DOHH2 (cell line): Measurements from ENCODE around the gene EHMT1.

Source experiments
- EZH2phosphoT487 ChIP-seq: fragments of 200-600 bp; sonication (generic); IDR thresholded peaks from 2 replicates; pipeline ENCODE4 v1.6.1; 2017; ENCODE audit warnings: borderline replicate concordance, mild to moderate bottlenecking, antibody characterized with exemption, low read length, moderate library complexity, mixed read lengths
- TF ChIP-seq, protein P1 (sequence below): fragments of 200-600 bp; sonication (generic); IDR thresholded peaks from one replicate; pipeline ENCODE4 v1.5.1; 2014; ENCODE audit warnings: antibody characterized with exemption, mild to moderate bottlenecking, low read depth, low read length; ENCODE audit not compliant: poor library complexity, severe bottlenecking

DNA sequence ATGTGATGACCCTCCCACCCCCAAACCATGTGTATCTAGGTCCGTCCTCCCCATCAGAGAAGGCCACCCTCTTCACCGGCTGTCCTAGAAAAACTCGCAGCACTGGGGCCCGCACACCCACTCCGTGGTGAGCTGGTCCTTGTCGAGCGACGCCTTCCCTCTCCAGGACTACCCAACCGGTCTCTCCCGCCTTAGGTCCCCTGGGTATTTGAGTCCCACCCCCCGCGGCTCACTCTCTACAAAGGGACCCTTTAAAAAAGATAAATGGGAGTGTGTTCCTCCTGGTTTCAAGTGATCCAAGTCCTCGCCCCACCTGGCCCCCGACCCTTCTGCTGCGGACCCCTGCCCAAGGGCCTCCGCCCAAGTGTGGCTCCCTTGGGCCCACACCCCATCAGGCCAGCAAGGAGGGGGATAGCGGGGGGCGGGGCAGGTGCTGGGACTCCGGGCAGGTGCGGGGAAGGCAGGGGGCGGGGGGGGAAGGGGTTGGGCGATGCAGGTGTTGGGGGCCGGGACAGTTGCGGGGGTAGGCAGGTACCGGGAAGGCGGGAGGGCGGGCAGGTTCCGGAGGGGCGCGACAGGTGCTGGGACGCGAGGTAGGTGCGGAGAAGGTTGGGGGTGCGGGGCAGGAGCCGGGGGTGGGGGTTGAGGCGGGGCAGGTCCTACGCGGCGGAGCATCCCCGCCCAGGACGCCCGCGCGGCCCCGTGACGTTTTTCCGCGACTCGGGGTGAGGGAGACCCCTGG lies 14.3 kb upstream of the EHMT1 start:
- TF ChIP-seq, protein P1, sequence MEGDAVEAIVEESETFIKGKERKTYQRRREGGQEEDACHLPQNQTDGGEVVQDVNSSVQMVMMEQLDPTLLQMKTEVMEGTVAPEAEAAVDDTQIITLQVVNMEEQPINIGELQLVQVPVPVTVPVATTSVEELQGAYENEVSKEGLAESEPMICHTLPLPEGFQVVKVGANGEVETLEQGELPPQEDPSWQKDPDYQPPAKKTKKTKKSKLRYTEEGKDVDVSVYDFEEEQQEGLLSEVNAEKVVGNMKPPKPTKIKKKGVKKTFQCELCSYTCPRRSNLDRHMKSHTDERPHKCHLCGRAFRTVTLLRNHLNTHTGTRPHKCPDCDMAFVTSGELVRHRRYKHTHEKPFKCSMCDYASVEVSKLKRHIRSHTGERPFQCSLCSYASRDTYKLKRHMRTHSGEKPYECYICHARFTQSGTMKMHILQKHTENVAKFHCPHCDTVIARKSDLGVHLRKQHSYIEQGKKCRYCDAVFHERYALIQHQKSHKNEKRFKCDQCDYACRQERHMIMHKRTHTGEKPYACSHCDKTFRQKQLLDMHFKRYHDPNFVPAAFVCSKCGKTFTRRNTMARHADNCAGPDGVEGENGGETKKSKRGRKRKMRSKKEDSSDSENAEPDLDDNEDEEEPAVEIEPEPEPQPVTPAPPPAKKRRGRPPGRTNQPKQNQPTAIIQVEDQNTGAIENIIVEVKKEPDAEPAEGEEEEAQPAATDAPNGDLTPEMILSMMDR, result no peak
- no peak for TF ChIP-seq EZH2phosphoT487
